PC-9 (cell line): ENCODE data around the gene NT5C2.

Source experiments
- EZH2 ChIP-seq: fragments of 200-600 bp; sonication (generic); IDR thresholded peaks from 2 replicates; pipeline ENCODE4 v1.8.0; 2017; ENCODE audit warnings: antibody characterized with exemption, low read depth
- TF ChIP-seq, protein P1 (sequence below): fragments of 200-600 bp; sonication (generic); conservative IDR thresholded peaks from 2 replicates; pipeline ENCODE4 v1.6.1; 2017; ENCODE audit warnings: mixed run types, antibody characterized with exemption, mild to moderate bottlenecking, moderate library complexity

DNA sequence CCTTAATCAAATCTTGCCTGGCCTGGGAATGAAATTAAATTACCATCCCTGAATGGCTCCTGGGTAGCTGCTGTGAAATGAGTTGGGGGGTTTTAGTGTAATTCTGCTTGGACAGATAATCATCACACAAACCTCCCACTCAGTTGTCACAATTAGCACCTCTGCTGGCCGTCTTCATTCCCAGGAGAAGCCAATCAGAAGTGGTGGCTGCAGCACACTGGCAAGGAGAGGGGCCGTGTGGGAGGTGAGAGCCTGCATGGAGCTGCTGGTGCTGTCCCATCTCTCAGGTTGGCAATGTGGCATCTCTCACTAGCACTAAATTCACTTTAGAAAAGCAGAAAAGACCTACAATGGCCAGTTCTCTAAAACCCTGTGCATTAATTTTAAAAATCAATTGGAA lies 92.5 kb downstream of the NT5C2 start:
- TF ChIP-seq, protein P1, sequence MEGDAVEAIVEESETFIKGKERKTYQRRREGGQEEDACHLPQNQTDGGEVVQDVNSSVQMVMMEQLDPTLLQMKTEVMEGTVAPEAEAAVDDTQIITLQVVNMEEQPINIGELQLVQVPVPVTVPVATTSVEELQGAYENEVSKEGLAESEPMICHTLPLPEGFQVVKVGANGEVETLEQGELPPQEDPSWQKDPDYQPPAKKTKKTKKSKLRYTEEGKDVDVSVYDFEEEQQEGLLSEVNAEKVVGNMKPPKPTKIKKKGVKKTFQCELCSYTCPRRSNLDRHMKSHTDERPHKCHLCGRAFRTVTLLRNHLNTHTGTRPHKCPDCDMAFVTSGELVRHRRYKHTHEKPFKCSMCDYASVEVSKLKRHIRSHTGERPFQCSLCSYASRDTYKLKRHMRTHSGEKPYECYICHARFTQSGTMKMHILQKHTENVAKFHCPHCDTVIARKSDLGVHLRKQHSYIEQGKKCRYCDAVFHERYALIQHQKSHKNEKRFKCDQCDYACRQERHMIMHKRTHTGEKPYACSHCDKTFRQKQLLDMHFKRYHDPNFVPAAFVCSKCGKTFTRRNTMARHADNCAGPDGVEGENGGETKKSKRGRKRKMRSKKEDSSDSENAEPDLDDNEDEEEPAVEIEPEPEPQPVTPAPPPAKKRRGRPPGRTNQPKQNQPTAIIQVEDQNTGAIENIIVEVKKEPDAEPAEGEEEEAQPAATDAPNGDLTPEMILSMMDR, result no peak
- no peak for TF ChIP-seq EZH2
